HepG2 (cell line): ENCODE data around the gene PPP1R16B. TPM values are rescaled to one million over a fixed set of nuclear protein-coding genes. Genes with fewer than 3 reads are reported as not detected.
A peak's percentile ranks its signal among the peaks of the same experiment; 100 is the strongest.

ENCODE experiments used
- ARID4A ChIP-seq: sonication (generic); formaldehyde crosslinking; IDR thresholded peaks from 2 replicates; pipeline ENCODE4 v1.5.0; 2020; ENCODE audit warnings: mild to moderate bottlenecking, missing genetic modification reagents, borderline replicate concordance
- ATF1 ChIP-seq: IDR thresholded peaks from 2 replicates; pipeline ENCODE4 v1.6.1; 2016; ENCODE audit warnings: mild to moderate bottlenecking, control low read depth
- BRCA1 ChIP-seq: sonication (generic); formaldehyde crosslinking; IDR thresholded peaks from 2 replicates; pipeline ENCODE4 v1.4.0; 2020; ENCODE audit warnings: missing genetic modification reagents
- EHMT2 ChIP-seq: fragments of 200-600 bp; sonication (generic); IDR thresholded peaks from 2 replicates; pipeline ENCODE4 v1.7.0; 2017; ENCODE audit warnings: antibody characterized with exemption, low read depth, low read length, borderline replicate concordance
- ELF1 ChIP-seq: sonication (generic); formaldehyde crosslinking; IDR thresholded peaks from 2 replicates; pipeline ENCODE4 v1.4.0; 2020; ENCODE audit warnings: missing genetic modification reagents
- FUBP1 ChIP-seq: sonication (generic); formaldehyde crosslinking; IDR thresholded peaks from 2 replicates; pipeline ENCODE4 v1.5.1; 2020; ENCODE audit warnings: missing genetic modification reagents, mild to moderate bottlenecking, borderline replicate concordance
- HNF1B ChIP-seq: sonication (generic); formaldehyde crosslinking; IDR thresholded peaks from 2 replicates; pipeline ENCODE4 v1.5.1; 2020; ENCODE audit warnings: mild to moderate bottlenecking, moderate library complexity, missing genetic modification reagents
- NKX3-1 ChIP-seq: sonication (generic); formaldehyde crosslinking; IDR thresholded peaks from 2 replicates; pipeline ENCODE4 v1.5.0; 2020; ENCODE audit warnings: missing genetic modification reagents
- REST ChIP-seq, 2 experiments: IDR thresholded peaks; 2 replicates each; pipeline ENCODE4 v1.6.1; 2011 to 2012; ENCODE audit warnings: low read length in 2 of 2, borderline replicate concordance in 1 of 2, low read depth in 1 of 2, mild to moderate bottlenecking in 1 of 2, moderate library complexity in 1 of 2
- RFXAP ChIP-seq: sonication (generic); formaldehyde crosslinking; IDR thresholded peaks from 2 replicates; pipeline ENCODE4 v1.4.0; 2020; ENCODE audit warnings: missing genetic modification reagents, borderline replicate concordance
- TAF1 ChIP-seq: sonication (generic); formaldehyde crosslinking; IDR thresholded peaks from 2 replicates; pipeline ENCODE4 v1.4.0; 2020; ENCODE audit warnings: missing genetic modification reagents
- WIZ ChIP-seq: sonication (generic); formaldehyde crosslinking; IDR thresholded peaks from 2 replicates; pipeline ENCODE4 v1.5.1; 2020; ENCODE audit warnings: mild to moderate bottlenecking, missing genetic modification reagents
- ZNF17 ChIP-seq: sonication (generic); formaldehyde crosslinking; IDR thresholded peaks from 2 replicates; pipeline ENCODE4 v1.5.0; 2020; ENCODE audit warnings: mild to moderate bottlenecking, missing genetic modification reagents
- ZNF264 ChIP-seq: sonication (generic); formaldehyde crosslinking; IDR thresholded peaks from 2 replicates; pipeline ENCODE4 v1.4.0; 2020; ENCODE audit warnings: missing genetic modification reagents
- ZNF672 ChIP-seq: sonication (generic); formaldehyde crosslinking; IDR thresholded peaks from 2 replicates; pipeline ENCODE4 v1.8.1; 2022; ENCODE audit warnings: missing genetic modification reagents
- ZNF775 ChIP-seq: sonication (generic); formaldehyde crosslinking; IDR thresholded peaks from 2 replicates; pipeline ENCODE4 v1.4.0; 2020; ENCODE audit warnings: missing genetic modification reagents, mild to moderate bottlenecking, moderate library complexity, borderline replicate concordance
- ZNF878 ChIP-seq: sonication (generic); formaldehyde crosslinking; IDR thresholded peaks from 2 replicates; pipeline ENCODE4 v1.8.1; 2023; ENCODE audit warnings: mild to moderate bottlenecking, missing genetic modification reagents, moderate library complexity
- ZNF883 ChIP-seq: sonication (generic); formaldehyde crosslinking; IDR thresholded peaks from 2 replicates; pipeline ENCODE4 v1.5.1; 2020; ENCODE audit warnings: mild to moderate bottlenecking, missing genetic modification reagents; ENCODE audit errors: not compliant biosample characterization
- polyA plus RNA-seq, 8 experiments: library from polyadenylated mRNA; depleted of rRNA in 3 of 8; stranded (reverse) in 7 of 8; unstranded in 1 of 8; fragments of >200 nt; fragmentation: Illumina TruSeq in 4 of 8; extraction: Trizol in 4 of 8; gene quantifications; 2 replicates each; pipeline versions ENCODE4 v1.2.1 to v1.2.3, GENCODE V29; 2011 to 2016; ENCODE audit warnings: low read depth in 4 of 8, missing spikeins in 1 of 8, mixed read lengths in 1 of 8; ENCODE audit not compliant: insufficient read depth in 1 of 8
- total RNA-seq, 5 experiments: library from RNA; depleted of rRNA; stranded (reverse); fragments of >200 nt; fragmentation: Illumina TruSeq; extraction: Trizol; gene quantifications; 2 replicates each; pipeline ENCODE4 v1.2.3, GENCODE V29; 2016; ENCODE audit warnings: low read depth in 1 of 5

PPP1R16B gene
- total and polyA plus RNA-seq, 2 of the 13 experiments (the other 11 are each of a cell fraction or from before 2014, with no cell fraction given) = 0.02 to 0.11 TPM

- peak; percentile 87 to 98 for TF ChIP-seq REST (IDR thresholded peaks at IDR 0.05; ENCODE audit: borderline replicate concordance in 1 of 2, low read depth in 1 of 2, low read length in 2 of 2)
- TF ChIP-seq HNF1B (CRISPR knock-in tag) = no peak
- 0 out of 2 replicates have a peak, but pooled peaks have one; percentile 55 for TF ChIP-seq WIZ
- TF ChIP-seq ZNF878 (CRISPR knock-in tag) = peak; percentile 38; the same call in 1 of the 2 replicates
- TF ChIP-seq ZNF672 (CRISPR knock-in tag) = no peak
- TF ChIP-seq BRCA1 (CRISPR knock-in tag) = peak; percentile 74; the same call in 1 of the 2 replicates
- TF ChIP-seq EHMT2 = peak; percentile 86; the same call in 1 of the 2 replicates
- TF ChIP-seq TAF1 = 0 out of 2 replicates have a peak, but pooled peaks have one; percentile 21
- peak; percentile 88 for TF ChIP-seq NKX3-1
- TF ChIP-seq ZNF264 = peak; percentile 35; the same call in 1 of the 2 replicates
- peak; percentile 31 for TF ChIP-seq ZNF883 (CRISPR knock-in tag)
- TF ChIP-seq ARID4A (CRISPR knock-in tag) = peak; percentile 15; the same call in 1 of the 2 replicates
- TF ChIP-seq RFXAP (CRISPR knock-in tag) = 0 out of 2 replicates have a peak, but pooled peaks have one; percentile 33
- TF ChIP-seq ATF1 (CRISPR knock-in tag) = 0 out of 2 replicates have a peak, but pooled peaks have one; percentile 26
- TF ChIP-seq FUBP1 (CRISPR knock-in tag) = no peak
- TF ChIP-seq ZNF17 (CRISPR knock-in tag) = no peak
- TF ChIP-seq ZNF775 (CRISPR knock-in tag) = 0 out of 2 replicates have a peak, but pooled peaks have one; percentile 38
- no peak for TF ChIP-seq ELF1 (CRISPR knock-in tag)
These were observed 73.4 kb downstream of the PPP1R16B start (continued) for GRCh38 chr20:38878866-38879265.
